Uterus (tissue), 4 donors: ENCODE measurements around the gene FAM168A. TPM values are rescaled to one million over a fixed set of nuclear protein-coding genes. Genes with fewer than 3 reads are reported as not detected.

Experiments
- DNase-seq, 2 donors: peaks; one replicate each; pipeline ENCODE4 v3.0.0-alpha.2; 2019 to 2020
- H3K27ac ChIP-seq, 2 donors: fragments of 200-600 bp; sonication (generic); 1 replicate in 1 of 2; 2 replicates in 1 of 2; pipeline ENCODE4 v1.5.1; 2016 to 2018
- H3K27me3 ChIP-seq, 2 donors: fragments of 200-600 bp; sonication (generic); one replicate each; pipeline ENCODE4 v1.5.1; 2018 to 2019; ENCODE audit warnings: control low read depth in 1 of 2
- H3K36me3 ChIP-seq, 2 donors: fragments of 200-600 bp; sonication (generic); one replicate each; pipeline ENCODE4 v1.5.1; 2019; ENCODE audit warnings: control low read depth in 1 of 2
- H3K4me1 ChIP-seq, 2 donors: fragments of 200-600 bp; sonication (generic); one replicate each; pipeline ENCODE4 v1.5.1; 2018 to 2019; ENCODE audit warnings: control low read depth in 1 of 2
- H3K4me3 ChIP-seq, 2 donors: fragments of 200-600 bp; sonication (generic); 1 replicate in 1 of 2; 2 replicates in 1 of 2; pipeline ENCODE4 v1.5.1; 2018 to 2019; ENCODE audit warnings: mild to moderate bottlenecking in 1 of 2
- H3K9me3 ChIP-seq, 2 donors: fragments of 200-600 bp; sonication (generic); one replicate each; pipeline ENCODE4 v1.5.1; 2019; ENCODE audit warnings: control low read depth in 1 of 2
- POLR2A ChIP-seq, 2 donors: fragments of 450-650 bp; IDR thresholded peaks; one replicate each; pipeline ENCODE4 v1.6.1; 2016; ENCODE audit warnings: antibody characterized with exemption in 2 of 2, mild to moderate bottlenecking in 1 of 2, moderate library complexity in 1 of 2
- intact Hi-C: fragments of 100-400 bp; cut with DNase I; formaldehyde crosslinking; loops from one replicate; pipeline ENCODE4 v1.15.1; 2023; ENCODE audit warnings: low total_unique reads
- total RNA-seq, 4 donors: library from RNA; depleted of rRNA in 3 of 4; stranded (reverse); fragments of >200 nt in 3 of 4; gene quantifications; one replicate each; pipeline versions ENCODE4 v1.1.0 to v1.2.4, GENCODE V29; 2014 to 2023
- TF ChIP-seq, protein P1 (sequence below), 4 experiments: fragments of 200-600 bp in 2 of 4; fragments of 450-650 bp in 2 of 4; sonication (generic) in 2 of 4; IDR thresholded peaks; one replicate each; pipeline ENCODE4 v1.5.1; 2016 to 2019; ENCODE audit warnings: antibody characterized with exemption in 4 of 4, mild to moderate bottlenecking in 2 of 4, moderate library complexity in 1 of 4
- donor health status: DM: yes; HTN: yes; CAD: no.

Gene FAM168A
- total RNA-seq, 4 donors from 2014 or later: 7.9 to 50.3 (median 25.8) TPM

DNA sequence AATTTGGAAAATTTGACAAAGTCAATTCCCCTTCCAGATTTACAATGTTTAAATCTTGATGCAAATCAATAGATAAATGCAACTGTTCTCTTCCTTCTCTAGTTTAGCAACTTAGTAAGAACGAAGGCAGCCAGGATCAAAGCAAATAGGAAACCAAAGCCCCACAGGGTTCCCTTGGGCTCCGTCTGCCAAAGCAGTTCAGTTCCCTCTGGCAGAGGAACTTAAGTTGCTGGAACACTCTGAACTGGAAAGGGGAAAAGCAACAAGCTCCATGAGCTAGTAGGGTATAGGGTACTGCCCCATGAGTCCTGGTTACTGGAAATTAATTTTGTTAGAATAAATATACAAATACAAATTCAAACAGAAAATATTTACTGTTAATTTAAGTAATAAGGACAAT, 130.4 kb downstream of the FAM168A start:
- no peak overlapping the region for H3K27ac ChIP-seq
- no peaks in the 10 kb centered on the region for H3K9me3 ChIP-seq
- TF ChIP-seq POLR2A (IDR thresholded peaks at IDR 0.05): no peak
- TF ChIP-seq, protein P1, sequence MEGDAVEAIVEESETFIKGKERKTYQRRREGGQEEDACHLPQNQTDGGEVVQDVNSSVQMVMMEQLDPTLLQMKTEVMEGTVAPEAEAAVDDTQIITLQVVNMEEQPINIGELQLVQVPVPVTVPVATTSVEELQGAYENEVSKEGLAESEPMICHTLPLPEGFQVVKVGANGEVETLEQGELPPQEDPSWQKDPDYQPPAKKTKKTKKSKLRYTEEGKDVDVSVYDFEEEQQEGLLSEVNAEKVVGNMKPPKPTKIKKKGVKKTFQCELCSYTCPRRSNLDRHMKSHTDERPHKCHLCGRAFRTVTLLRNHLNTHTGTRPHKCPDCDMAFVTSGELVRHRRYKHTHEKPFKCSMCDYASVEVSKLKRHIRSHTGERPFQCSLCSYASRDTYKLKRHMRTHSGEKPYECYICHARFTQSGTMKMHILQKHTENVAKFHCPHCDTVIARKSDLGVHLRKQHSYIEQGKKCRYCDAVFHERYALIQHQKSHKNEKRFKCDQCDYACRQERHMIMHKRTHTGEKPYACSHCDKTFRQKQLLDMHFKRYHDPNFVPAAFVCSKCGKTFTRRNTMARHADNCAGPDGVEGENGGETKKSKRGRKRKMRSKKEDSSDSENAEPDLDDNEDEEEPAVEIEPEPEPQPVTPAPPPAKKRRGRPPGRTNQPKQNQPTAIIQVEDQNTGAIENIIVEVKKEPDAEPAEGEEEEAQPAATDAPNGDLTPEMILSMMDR (IDR thresholded peaks at IDR 0.05): no peak
- intact Hi-C loops: no loop called here
- no peaks in the 10 kb centered on the region for H3K27me3 ChIP-seq
- H3K4me3 ChIP-seq: no peak overlapping the region
- H3K36me3 ChIP-seq: no peaks in the 10 kb centered on the region
- DNase-seq: no peak
- H3K4me1 ChIP-seq: no peaks in the 10 kb centered on the region

DNA sequence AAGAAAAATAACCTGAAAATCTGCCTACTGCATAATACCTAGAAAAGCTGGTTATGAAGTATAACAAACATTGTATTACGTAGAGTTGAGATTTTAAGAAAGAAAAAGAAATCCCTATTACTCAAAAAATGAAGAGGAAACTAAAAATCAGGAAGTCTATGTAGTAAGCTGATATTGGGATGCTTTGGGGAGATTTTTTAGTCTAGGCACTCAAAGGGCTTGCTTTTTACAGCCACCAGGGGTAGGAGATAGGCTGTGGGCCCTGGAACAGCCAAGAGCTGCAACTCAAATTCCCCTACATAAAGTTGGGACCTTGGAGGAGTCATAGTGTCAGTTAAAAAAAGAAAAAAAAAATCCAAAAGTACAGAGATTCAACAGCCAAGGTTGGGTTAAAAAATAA, 131.3 kb downstream of the FAM168A start:
- DNase-seq: no peak
- H3K9me3 ChIP-seq: no peaks in the 10 kb centered on the region
- no peak for TF ChIP-seq POLR2A (IDR thresholded peaks at IDR 0.05)
- TF ChIP-seq, protein P1 (IDR thresholded peaks at IDR 0.05): no peak
- no peak overlapping the region for H3K4me3 ChIP-seq
- H3K4me1 ChIP-seq: no peaks in the 10 kb centered on the region
- no peaks in the 10 kb centered on the region for H3K36me3 ChIP-seq
- no peaks in the 10 kb centered on the region for H3K27me3 ChIP-seq
- no peak overlapping the region for H3K27ac ChIP-seq
- intact Hi-C loops: no loop called here

DNA sequence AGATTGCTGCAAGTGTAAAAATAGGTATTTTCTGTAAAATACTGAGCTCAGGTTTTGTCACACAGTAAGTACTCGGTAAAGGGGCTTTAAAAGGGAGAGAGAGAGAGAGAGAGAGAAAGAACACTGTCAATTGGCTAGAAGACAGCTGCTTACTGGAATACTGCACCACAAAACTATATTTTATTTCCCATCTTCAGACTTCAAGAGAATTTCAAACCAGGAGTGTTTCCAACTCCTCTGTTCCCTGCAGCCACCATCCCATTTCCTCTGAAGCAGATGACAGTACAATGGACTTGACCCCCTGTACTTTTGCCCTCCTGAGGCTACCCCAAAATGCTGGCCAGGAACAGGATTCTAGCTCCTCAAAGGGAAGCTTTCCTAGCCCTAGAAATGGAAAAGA, 132.0 kb downstream of the FAM168A start:
- H3K4me1 ChIP-seq: no peaks in the 10 kb centered on the region
- no peaks in the 10 kb centered on the region for H3K36me3 ChIP-seq
- no peak overlapping the region for H3K27ac ChIP-seq
- H3K4me3 ChIP-seq: no peak overlapping the region
- TF ChIP-seq, protein P1 (IDR thresholded peaks at IDR 0.05): no peak
- TF ChIP-seq POLR2A (IDR thresholded peaks at IDR 0.05): no peak
- no peaks in the 10 kb centered on the region for H3K9me3 ChIP-seq
- DNase-seq: no peak
- intact Hi-C loops: no loop called here
- H3K27me3 ChIP-seq: no peaks in the 10 kb centered on the region

DNA sequence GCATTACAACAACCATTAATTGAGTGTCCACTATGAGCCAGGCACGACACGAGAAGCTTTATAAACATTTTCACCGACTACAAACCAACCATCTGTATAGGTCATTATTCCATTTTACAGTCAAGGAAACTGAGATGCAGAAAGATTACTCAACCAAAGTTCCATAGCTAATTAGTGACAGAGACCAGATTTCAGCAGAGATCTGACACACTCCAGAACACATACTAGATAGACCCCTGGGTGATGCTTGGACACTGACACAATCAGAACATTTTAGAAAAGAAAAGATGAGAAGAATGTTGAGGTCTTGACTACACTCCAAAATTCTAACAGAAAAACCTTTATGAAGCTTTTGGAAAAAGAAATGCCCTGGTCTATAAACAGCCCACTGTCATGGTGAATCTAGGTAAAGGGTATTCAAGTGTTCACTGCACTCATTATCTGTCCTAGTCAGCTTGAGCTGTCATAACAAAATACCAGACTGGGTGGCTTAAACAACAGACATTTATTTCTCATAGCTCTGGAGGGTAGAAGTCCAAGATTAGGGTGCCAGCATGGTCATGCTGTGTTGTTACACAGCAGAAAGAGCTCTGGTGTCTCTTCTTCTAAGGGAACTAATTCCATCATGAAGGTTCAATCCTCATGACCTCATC, 132.8 kb downstream of the FAM168A start:
- intact Hi-C loops: no loop called here
- no peaks in the 10 kb centered on the region for H3K36me3 ChIP-seq
- no peaks in the 10 kb centered on the region for H3K4me1 ChIP-seq
- H3K27ac ChIP-seq: no peak overlapping the region
- no peaks in the 10 kb centered on the region for H3K27me3 ChIP-seq
- TF ChIP-seq POLR2A (IDR thresholded peaks at IDR 0.05): no peak
- TF ChIP-seq, protein P1 (IDR thresholded peaks at IDR 0.05): no peak
- DNase-seq: no peak
- no peaks in the 10 kb centered on the region for H3K9me3 ChIP-seq
- H3K4me3 ChIP-seq: no peak overlapping the region

DNA sequence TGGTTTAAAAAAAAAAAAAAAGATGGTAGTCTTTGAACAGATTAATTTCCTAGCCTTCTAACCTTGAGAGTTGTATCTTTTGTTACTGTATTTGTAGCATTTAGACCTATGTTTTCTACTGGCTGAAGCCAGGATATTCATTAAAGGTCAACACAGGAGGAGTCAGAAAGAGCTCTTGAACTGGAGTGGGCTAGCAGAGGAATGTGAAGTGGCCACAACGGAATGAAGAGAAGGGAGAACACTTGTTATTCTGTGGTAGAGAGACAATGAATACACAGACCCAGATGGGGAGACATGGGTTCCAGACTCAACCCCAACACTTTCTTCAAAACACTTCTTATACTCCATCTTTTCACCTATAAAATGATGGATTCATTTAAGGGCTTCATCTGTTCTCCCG, 133.6 kb downstream of the FAM168A start:
- Histone ChIP-seq H3K4me1 (no peaks in the 10 kb centered on the region), H3K9me3 (no peaks in the 10 kb centered on the region), H3K36me3 (no peaks in the 10 kb centered on the region), H3K4me3 (no peak overlapping the region), H3K27ac (no peak overlapping the region), H3K27me3 (no peaks in the 10 kb centered on the region)
- TF ChIP-seq POLR2A (IDR thresholded peaks at IDR 0.05): no peak
- TF ChIP-seq, protein P1 (IDR thresholded peaks at IDR 0.05): no peak
- intact Hi-C loops: no loop called here
- DNase-seq: no peak
